COLO668 (cell line): ENCODE results near the gene SNX13.
A peak's percentile ranks its signal among the peaks of the same experiment; 100 is the strongest.

Experiments used
- DNase-seq: peaks from one replicate; lab custom pipeline; 2025; ENCODE audit not compliant: unreplicated experiment; lab: John Stamatoyannopoulos, UW

Gene SNX13

GRCh38 chr7:17940302-17940883, at the start of gene SNX13:
Gene SNX13, minus strand, starts transcription at chr7:17940494. Its CDS starts 199 bp downstream, at chr7:17940295.
- peak; percentile 99 for DNase-seq

- no peak for DNase-seq
These were observed 49.3 kb upstream of the SNX13 start for GRCh38 chr7:17989546-17989945.

- no peak for DNase-seq
These were observed 48.6 kb upstream of the SNX13 start for GRCh38 chr7:17988858-17989257.

GRCh38 chr7:17988141-17988540, 47.8 kb upstream of the SNX13 start:
- no peak for DNase-seq

- no peak for DNase-seq
These were observed 46.6 kb upstream of the SNX13 start for GRCh38 chr7:17986851-17987250.

- DNase-seq: no peak
These were observed 45.4 kb upstream of the SNX13 start for GRCh38 chr7:17985473-17986239.

GRCh38 chr7:17984288-17984687, 44.0 kb upstream of the SNX13 start:
- DNase-seq: no peak

GRCh38 chr7:17983221-17984062, 43.1 kb upstream of the SNX13 start:
- DNase-seq: no peak

- DNase-seq: no peak
These were observed 36.7 kb upstream of the SNX13 start for GRCh38 chr7:17976952-17977351.

GRCh38 chr7:17971411-17971810, 31.1 kb upstream of the SNX13 start:
- no peak for DNase-seq

- DNase-seq: no peak
These were observed 28.8 kb upstream of the SNX13 start for GRCh38 chr7:17968791-17969715.

- no peak for DNase-seq
These were observed 26.4 kb upstream of the SNX13 start for GRCh38 chr7:17966706-17967105.

- no peak for DNase-seq
These were observed 25.3 kb upstream of the SNX13 start for GRCh38 chr7:17965603-17966002.

- no peak for DNase-seq
These were observed 23.0 kb upstream of the SNX13 start for GRCh38 chr7:17963281-17963680.

- no peak for DNase-seq
These were observed 22.4 kb upstream of the SNX13 start for GRCh38 chr7:17962652-17963051.

- DNase-seq: no peak
These were observed 17.6 kb upstream of the SNX13 start for GRCh38 chr7:17957871-17958270.

GRCh38 chr7:17952387-17952786, 12.1 kb upstream of the SNX13 start:
- DNase-seq: no peak

GRCh38 chr7:17951742-17952254, 11.5 kb upstream of the SNX13 start:
- no peak for DNase-seq

- no peak for DNase-seq
These were observed 8.4 kb upstream of the SNX13 start for GRCh38 chr7:17948526-17949238.

- no peak for DNase-seq
These were observed 7.3 kb upstream of the SNX13 start for GRCh38 chr7:17947620-17948019.
